Measurements from ENCODE around the gene HOXC9.
A peak's percentile ranks its signal among the peaks of the same experiment; 100 is the strongest.

HOXC9 gene

GRCh38 chr12:54015018-54015931, 15.3 kb downstream of the HOXC9 start:
- DNase-seq (ENCODE audit: low spot score), result no peak

DNA sequence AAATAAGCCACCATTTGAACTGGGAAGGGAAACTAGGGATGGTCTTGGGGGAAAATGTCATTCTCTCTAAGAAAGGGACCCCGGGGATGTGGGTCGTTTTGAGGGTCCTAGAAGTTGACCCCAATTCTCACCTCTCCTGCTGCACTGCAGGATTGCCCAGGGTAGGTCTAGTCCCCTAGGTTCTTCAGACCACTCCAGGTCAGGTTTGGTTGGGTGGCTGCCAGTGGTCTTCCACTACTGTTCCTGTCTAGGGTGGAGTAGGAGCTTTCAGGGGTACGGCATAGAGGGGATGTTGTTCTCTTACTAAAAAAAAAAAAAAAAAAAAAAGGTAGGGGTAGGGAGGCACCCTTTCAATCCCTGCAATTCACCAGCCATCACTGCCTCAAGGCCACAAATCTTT, 16.1 kb downstream of the HOXC9 start:
- no peak for DNase-seq (ENCODE audit: low spot score)

- DNase-seq (ENCODE audit: low spot score), result no peak
These were observed 16.6 kb downstream of the HOXC9 start for GRCh38 chr12:54016478-54016964.

DNA sequence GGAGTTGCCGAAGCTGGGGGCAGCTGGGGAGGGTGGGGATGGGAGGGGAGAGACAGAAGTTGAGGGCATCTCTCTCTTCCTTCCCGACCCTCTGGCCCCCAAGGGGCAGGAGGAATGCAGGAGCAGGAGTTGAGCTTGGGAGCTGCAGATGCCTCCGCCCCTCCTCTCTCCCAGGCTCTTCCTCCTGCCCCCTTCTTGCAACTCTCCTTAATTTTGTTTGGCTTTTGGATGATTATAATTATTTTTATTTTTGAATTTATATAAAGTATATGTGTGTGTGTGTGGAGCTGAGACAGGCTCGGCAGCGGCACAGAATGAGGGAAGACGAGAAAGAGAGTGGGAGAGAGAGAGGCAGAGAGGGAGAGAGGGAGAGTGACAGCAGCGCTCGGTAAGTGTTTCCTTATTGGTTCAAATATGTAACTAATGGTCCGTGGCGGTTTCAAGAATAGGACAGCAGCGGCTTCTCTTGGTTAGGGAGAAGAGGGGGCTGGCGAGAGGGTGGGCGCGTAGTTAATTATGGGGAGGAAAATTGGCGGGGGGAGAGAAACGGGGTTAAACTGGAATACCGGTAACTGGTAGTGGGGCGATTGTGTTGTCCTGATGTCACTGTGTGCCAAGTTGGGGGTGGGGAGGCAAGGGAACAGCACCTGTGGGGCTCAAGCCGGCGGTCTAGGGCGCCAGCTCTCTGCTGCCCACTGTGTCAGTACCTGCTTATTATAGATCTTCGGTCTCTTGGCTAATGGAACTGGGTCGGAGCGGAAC, 17.2 kb downstream of the HOXC9 start:
- DNase-seq (ENCODE audit: low spot score), result no peak

GRCh38 chr12:54017878-54018467, 18.0 kb downstream of the HOXC9 start:
- DNase-seq (ENCODE audit: low spot score), result peak; percentile 73

- no peak for DNase-seq (ENCODE audit: low spot score)
These were observed 18.6 kb downstream of the HOXC9 start for GRCh38 chr12:54018468-54018984.

- no peak for DNase-seq (ENCODE audit: low spot score)
These were observed 19.3 kb downstream of the HOXC9 start for GRCh38 chr12:54019091-54019811.

DNA sequence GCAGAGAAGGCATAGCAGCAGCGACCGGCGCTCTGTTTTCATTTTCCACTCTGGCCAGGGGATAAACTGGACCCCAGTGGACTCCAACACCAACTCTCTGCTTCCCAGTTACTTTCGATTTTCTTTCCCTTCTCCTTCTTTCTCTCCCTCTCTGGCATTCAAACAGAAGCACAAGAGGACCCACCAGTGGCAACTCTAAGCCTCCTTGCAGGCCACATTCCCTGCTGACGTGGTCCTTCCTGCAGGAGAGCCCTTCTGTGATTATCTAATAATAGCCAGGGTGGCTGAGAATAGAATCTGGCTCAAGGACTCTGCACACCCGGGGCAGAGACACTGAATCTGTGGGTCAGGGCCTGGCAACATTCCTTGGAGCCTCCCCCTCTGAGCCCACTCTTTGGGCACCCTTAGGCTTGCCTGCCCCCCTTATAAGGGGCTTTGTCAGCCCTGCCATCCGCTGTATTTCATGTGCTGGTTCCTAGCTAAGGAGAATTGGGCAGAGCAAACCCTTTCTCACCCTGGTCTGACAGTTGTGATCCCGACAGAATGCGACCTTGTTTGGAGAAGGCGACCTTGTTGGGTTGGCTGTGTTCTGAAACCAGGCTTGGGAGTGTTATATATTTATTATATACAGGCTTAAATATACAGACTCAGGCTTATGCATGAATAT, 20.1 kb downstream of the HOXC9 start:
- DNase-seq (ENCODE audit: low spot score), result no peak

DNA sequence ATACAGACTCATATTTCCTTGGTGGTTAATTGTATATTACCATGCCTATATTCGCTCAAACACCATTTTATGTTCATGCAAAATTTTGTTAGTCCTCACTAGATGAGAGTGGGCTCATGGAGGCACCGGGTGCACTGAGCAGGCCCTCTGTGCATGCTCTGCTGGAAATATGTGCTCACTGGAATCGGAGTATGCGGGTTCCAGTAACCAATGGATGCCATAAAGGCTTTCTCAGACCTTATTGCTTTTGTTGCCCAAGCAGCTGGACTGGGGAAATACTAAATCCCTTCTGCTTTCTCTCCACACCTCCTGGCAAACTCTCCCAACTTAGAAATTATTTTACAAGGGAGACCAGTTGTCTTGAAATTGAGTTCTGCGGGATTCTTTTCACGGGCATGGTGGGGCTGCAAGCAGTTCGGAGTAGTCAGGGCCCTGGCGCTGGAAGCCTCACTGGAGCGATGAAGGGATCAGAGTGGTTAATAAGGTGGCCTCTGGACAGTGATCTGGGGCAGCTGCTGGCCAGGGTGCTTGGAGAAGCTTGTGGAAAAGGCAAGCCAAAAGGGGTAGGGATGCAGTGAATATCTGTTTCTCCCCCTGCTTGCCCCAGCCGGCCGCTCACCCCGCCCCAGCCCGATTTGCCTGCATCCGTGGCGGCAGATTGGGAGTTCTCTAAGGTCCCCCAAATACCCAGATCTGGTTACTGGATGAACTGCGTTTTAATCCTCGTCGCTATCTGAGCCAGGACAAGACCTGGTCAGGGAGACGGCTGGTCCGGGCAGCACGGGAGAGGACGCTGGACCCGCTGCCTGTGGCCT, 20.8 kb downstream of the HOXC9 start:
- DNase-seq (ENCODE audit: low spot score), result no peak

GRCh38 chr12:54021432-54022013, 21.6 kb downstream of the HOXC9 start:
- no peak for DNase-seq (ENCODE audit: low spot score)

DNA sequence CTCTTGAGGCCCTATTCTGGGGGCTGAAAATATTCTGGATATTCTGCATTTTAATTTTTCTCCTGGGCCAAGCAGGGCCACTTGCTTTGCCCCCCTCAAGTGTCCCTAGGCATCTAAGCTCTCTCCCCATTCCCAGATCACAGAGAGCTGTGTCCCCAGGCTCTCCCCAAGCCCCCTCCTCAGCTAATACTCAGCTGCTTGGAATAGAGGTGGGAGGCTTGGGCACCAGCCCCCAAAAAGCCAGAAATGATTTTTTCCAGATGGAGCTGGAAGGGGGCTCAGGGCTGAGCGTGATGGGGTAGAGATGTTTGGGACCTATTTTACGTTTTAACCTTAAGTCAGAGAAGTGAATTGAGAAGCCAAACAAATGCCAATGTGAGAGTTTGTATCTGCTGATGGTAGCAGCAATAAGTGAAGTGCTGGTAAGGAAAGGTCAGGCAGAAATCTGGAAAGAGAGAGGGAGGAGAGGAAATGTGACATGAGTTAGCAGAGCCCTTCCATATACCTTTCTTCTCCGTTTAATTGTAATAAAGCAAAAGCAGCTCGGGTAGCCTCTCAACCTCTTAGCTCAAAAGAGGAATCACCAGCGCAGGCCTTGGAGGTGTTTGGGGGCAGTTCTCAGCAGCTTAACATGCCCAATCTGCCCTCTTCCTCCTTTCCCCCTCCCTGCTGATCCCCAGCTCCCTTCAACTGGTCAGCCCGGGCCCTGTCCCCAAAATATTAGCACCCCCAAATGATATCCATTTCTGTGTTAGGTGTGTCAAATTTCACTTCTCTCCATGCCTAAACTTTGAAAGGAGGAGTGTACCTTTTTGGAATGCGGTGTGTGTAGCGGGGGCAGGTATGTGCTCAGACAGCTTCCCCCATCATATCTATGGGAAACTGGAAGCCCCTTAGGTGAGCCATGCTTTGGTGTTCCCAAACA, 23.3 kb downstream of the HOXC9 start:
- no peak for DNase-seq (ENCODE audit: low spot score)

GRCh38 chr12:54024127-54024526, 24.2 kb downstream of the HOXC9 start:
- DNase-seq (ENCODE audit: low spot score), result no peak

DNA sequence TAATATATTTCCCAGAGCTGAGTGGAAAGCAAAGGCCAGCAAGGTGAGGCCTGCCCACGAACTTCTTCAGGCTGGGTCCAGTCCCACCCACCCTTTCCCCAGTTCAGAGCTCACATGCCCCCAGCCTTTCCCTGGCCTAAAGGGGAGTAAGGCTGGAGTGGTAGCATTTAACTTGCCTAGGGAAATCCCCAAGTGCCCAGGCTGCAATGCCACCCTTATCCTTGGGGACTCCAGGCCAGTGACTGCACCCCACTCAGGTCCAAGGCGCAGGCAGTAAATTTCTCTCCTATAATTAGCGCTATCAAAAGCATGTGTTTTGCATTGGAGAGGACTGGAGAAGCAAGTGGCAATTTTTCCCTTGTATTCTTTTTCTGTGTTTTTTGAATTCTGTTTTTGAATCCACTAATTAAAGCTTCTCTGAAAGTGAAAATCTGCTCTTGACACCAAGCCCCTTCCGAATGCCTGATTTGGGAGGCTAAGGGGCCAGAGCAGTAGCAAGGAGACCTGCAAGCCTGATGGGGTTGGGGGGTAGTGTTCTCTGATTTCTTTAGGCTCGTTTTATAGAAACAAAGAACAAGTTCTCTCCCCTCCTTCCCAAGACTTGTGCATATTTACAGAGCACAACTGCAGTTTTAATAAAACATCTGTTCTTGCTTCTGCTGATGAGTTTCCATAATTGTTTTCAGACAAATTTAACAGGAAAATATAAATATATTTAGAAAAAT, 24.8 kb downstream of the HOXC9 start:
- no peak for DNase-seq (ENCODE audit: low spot score)

- no peak for DNase-seq (ENCODE audit: low spot score)
These were observed 25.8 kb downstream of the HOXC9 start for GRCh38 chr12:54025499-54026405.

DNA sequence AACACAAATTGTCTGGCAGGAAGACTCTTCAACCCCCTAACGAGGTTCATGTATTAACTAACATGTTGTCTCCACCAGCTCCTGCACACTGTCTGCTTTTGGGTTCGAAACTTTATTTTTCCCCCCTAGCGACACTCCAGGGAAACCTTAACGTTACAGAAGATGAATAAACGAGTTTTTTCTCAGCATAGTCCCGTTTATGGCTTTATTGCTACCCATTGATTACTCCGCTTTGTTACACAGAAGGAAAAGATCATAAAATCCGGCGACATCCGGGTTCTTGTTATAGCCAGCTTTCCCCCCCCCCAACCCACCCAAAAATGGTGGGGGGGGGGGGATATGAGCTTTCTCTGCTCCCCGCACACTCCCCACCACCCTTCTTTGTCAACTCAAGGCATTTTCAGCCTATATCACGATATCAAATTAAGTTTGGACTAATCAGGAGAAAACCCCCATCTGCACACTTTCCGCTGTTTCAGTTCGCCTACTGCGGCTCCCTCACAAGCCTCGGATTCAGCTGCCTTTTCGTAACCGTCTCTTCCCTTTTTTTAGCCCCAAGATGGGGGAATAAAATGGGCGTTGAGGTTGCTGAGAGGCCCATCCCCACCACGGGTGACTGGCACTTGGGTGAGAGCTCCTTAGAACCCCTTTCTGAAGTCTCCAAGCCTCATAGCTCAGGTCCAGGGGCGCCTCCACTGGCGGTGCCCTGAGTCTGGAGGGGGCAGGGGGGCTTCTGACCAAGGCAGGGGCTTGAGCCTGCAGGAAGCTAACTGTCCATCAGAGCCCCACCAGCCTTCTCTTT, 26.9 kb downstream of the HOXC9 start:
- no peak for DNase-seq (ENCODE audit: low spot score)

GRCh38 chr12:54027442-54027786, 27.5 kb downstream of the HOXC9 start:
- no peak for DNase-seq (ENCODE audit: low spot score)
